Stomach smooth muscle (tissue), 2 donors: Measurements from ENCODE around the gene ACP6.

Experiments
- H3K27ac ChIP-seq: one replicate; pipeline ENCODE4 v1.7.0; 2013; ENCODE audit warnings: mild to moderate bottlenecking, low read length, inconsistent platforms
- H3K27me3 ChIP-seq, 2 donors: one replicate each; pipeline ENCODE4 v1.7.0; 2013; ENCODE audit warnings: low read length in 2 of 2; ENCODE audit not compliant: insufficient read depth in 2 of 2, control insufficient read depth in 1 of 2
- H3K36me3 ChIP-seq, 2 donors: one replicate each; pipeline ENCODE4 v1.7.0; 2013; ENCODE audit warnings: low read length in 2 of 2; ENCODE audit not compliant: control insufficient read depth in 2 of 2, insufficient read depth in 2 of 2
- H3K4me1 ChIP-seq: one replicate; pipeline ENCODE4 v1.7.0; 2013; ENCODE audit warnings: low read length; ENCODE audit not compliant: control insufficient read depth, insufficient read depth
- H3K4me3 ChIP-seq, 2 donors: one replicate each; pipeline ENCODE4 v1.7.0; 2013; ENCODE audit warnings: low read length in 2 of 2
- H3K9ac ChIP-seq, 2 donors: one replicate each; pipeline ENCODE4 v1.7.0; 2013; ENCODE audit warnings: low read length in 2 of 2, mild to moderate bottlenecking in 1 of 2
- H3K9me3 ChIP-seq, 2 donors: one replicate each; pipeline ENCODE4 v1.7.0; 2013; ENCODE audit warnings: low read length in 2 of 2; ENCODE audit not compliant: control insufficient read depth in 2 of 2
- donor health status: healthy.
- donor health status: Pancreatic carcinoma.

The ACP6 gene

DNA sequence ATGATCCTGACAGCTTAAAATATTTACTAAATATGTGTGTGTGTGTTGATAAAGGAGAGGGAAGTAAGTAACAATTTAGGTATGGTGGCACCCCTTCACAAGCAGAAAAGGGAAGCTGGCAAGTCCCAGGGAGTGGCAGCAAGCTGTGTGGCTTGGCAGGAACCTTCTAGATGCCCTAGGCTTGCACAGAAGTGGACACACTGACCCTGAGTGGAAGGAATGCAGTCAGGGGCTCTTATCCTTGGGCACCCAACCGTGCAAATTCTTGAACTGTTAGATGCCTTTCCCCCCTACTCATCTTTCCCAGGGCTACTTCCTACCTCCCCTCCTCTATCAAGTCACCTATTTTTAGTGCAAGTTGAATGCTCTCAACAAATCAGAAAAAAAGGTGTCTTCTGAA lies 18.9 kb downstream of the ACP6 start:
- Histone ChIP-seq H3K4me3 (no peak overlapping the region), H3K9ac (no peak overlapping the region), H3K27me3 (no peaks in the 10 kb centered on the region), H3K9me3 (no peaks in the 10 kb centered on the region), H3K36me3 (peaks cover 29 to 51% of the 10 kb centered on the region in 2 donors), H3K4me1 (peaks cover 2% of the 10 kb centered on the region), H3K27ac (no peak overlapping the region)

DNA sequence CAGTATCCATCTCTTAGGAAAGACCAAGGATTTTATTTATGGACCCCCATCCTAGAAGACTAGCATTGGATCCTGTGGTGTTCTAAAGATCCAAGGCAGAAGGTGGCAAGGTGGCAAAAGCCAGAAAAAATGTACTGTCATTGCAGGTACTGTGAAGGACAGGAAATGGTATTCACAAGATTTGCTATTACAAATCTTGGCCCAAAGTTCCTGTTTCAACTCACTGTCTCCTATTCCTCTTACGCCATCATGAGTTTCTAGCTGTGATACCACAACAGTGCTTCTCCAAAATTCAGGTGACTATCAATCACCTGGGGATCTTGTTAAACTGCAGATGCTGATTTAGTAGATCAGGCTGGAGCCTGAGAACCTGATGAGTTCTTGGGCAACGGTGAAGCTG lies 21.4 kb downstream of the ACP6 start:
- H3K4me1 ChIP-seq = peaks cover 2% of the 10 kb centered on the region
- no peak overlapping the region for H3K27ac ChIP-seq
- no peak overlapping the region for H3K9ac ChIP-seq
- H3K36me3 ChIP-seq = peaks cover 20 to 39% of the 10 kb centered on the region in 2 donors
- no peaks in the 10 kb centered on the region for H3K27me3 ChIP-seq
- no peaks in the 10 kb centered on the region for H3K9me3 ChIP-seq
- H3K4me3 ChIP-seq = no peak overlapping the region

DNA sequence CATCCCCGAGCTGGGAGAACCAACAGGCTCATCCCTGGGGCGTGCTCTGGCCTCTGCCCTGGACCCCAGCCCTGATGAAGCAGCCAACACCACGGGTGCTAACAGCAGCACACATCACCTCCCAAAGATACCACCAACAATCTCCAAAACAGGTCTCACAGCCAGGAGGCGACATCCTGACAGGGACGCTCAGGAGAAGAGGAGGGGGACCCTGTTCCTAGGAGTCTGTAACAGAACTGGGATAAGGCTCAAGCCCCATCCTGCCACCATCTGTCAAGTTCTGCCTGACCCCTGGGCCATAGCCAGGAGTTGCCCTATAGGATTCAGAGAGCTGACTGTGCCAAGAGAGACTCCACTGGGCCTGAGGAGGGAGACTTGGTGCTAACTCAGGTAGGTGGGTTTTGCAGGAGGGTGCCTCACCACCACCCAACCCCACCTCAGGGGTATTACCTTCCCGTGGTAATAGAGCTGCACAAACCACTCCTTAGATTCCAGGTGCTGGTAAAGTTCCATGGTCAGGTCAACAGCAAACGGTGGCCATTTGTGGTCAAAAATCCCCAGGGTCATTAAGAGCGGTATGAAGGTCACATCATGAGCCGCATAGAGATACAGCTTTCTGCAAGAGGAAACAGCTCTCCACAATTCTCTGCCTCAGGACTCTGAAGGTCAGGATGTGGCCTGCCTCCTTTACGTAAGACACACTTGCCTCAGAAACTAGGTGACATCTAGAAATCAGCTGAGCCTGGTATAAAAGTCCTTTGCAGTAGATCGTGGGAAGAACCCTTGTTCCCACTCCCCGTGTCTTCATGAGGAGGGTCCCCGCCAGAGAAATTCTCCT lies 22.3 kb downstream of the ACP6 start:
- no peaks in the 10 kb centered on the region for H3K27me3 ChIP-seq
- peaks cover 2% of the 10 kb centered on the region for H3K4me1 ChIP-seq
- H3K9ac ChIP-seq = no peak overlapping the region
- H3K9me3 ChIP-seq = no peaks in the 10 kb centered on the region
- H3K4me3 ChIP-seq = no peak overlapping the region
- no peak overlapping the region for H3K27ac ChIP-seq
- peaks cover 19 to 41% of the 10 kb centered on the region in 2 donors for H3K36me3 ChIP-seq

DNA sequence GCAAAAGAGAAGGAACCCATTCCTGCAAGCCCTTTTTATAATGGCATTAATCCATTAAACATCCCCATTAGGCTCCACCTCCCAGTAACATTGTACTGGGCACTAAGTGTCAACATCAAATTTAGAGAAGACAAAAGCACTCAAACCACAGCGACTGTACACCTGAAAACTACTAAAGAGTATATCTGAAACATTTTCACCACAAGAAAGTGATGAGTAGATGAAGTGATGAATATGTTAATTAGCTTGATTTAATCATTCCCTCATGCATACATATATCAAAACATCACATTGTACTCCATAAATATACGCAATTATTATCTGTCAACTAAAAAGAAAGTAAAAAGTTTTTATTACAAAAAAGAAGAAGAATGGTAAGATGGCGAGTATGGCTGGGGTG lies 26.4 kb downstream of the ACP6 start:
- Histone ChIP-seq H3K4me3 (no peak overlapping the region), H3K27me3 (no peaks in the 10 kb centered on the region), H3K4me1 (peaks cover 4% of the 10 kb centered on the region), H3K27ac (no peak overlapping the region), H3K9me3 (no peaks in the 10 kb centered on the region), H3K36me3 (peaks cover 12 to 15% of the 10 kb centered on the region in 2 donors), H3K9ac (no peak overlapping the region)

DNA sequence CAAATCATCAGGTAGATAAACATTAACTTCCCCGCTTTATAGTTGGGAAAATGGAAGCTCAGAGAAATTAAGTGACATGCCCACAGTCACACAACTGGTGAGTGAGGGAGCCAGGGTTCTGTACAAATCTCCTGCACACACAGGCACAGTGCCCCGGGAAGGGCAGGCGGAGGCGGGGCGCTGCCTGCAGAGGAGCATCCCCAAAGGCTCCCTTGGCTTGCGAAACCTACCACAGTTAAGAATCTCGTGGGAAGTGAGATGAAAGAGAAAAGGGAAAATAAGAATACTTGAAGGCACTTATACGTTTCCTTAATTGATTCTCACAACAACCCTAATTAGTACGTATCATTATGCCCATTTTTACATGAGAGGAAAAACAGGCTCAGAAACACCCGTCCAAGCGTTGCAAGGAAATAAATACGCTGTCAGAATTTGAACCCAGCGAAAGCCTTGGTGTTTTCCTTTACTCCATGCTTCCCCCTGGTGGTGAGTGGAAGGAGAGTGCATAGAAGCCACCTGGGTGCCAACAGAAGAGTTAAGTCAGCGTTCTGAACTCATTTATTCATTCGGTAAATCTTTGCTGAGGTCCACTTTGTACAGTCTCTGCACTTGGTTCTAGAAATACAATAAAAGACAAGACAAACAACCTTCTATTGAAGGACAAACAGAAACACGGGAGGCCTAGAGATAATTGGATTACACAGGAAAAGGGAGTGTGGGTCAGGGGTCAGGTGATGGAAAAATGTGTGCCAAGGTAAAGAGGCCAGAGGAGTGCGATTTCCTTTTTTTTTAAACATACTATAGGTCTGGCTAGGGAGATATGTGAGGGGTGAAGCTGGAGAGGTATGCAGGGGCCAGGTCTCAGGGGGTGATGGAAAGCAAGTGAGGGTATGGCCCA lies 28.4 kb downstream of the ACP6 start:
- Histone ChIP-seq H3K4me1 (peaks cover 3% of the 10 kb centered on the region), H3K27me3 (no peaks in the 10 kb centered on the region), H3K9ac (no peak overlapping the region), H3K36me3 (peaks cover 5 to 6% of the 10 kb centered on the region in 2 donors), H3K4me3 (no peak overlapping the region), H3K27ac (no peak overlapping the region), H3K9me3 (no peaks in the 10 kb centered on the region)

DNA sequence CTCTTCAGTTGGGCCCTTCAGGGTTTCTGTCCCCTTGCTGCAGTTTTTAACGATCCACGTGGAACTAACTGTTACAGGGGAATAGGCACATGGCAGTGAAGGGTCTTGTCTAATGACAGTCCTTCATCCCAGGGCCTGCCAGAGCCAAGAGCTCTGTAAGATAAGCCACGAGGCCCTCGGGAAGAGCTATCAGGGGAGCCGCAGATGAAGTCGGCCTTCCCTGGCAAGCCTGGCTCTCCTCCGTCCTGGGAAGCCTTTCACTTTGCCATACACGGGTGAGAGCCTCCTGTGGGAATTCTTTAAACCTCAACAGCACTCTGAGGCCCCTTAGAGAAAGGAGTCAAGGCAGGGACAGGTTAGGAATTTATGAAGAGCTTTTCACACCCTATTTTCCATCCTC lies 29.0 kb downstream of the ACP6 start:
- H3K9me3 ChIP-seq = no peaks in the 10 kb centered on the region
- peaks cover 3% of the 10 kb centered on the region for H3K4me1 ChIP-seq
- no peak overlapping the region for H3K9ac ChIP-seq
- no peak overlapping the region for H3K27ac ChIP-seq
- peaks cover 5 to 6% of the 10 kb centered on the region in 2 donors for H3K36me3 ChIP-seq
- no peaks in the 10 kb centered on the region for H3K27me3 ChIP-seq
- no peak overlapping the region for H3K4me3 ChIP-seq

DNA sequence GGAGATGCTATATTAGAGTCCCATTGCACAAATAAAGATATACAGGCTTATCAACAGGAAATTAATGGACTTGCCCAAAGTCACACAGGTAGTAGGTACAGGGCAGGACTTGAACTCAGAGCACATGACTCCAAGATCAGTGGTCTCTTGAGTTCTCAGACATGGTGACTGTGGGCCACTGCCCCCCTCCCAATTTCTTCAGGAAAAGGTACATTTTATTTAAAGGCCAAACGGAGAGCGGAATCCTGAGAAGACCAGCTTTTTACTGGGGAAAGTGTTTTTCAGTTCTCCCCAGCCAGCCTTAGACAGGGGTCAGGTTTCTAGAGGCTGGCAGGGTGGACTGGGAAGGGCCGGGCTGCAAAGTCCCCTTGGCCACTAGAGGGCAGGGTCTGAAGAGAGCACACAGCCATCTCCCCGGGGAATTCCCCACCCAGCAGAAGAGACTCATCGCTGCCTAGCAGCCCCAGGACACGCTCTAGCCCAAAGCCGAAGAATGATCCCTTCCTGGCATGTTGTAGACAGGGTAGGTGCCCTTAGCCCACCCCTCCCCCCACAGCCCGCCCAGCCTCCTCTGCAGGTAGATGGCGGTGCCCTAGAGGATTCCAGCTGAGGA lies 29.7 kb downstream of the ACP6 start:
- no peaks in the 10 kb centered on the region for H3K27me3 ChIP-seq
- no peak overlapping the region for H3K4me3 ChIP-seq
- H3K27ac ChIP-seq = no peak overlapping the region
- no peaks in the 10 kb centered on the region for H3K9me3 ChIP-seq
- H3K4me1 ChIP-seq = peaks cover 3% of the 10 kb centered on the region
- H3K9ac ChIP-seq = no peak overlapping the region
- peaks cover 5 to 6% of the 10 kb centered on the region in 2 donors for H3K36me3 ChIP-seq

DNA sequence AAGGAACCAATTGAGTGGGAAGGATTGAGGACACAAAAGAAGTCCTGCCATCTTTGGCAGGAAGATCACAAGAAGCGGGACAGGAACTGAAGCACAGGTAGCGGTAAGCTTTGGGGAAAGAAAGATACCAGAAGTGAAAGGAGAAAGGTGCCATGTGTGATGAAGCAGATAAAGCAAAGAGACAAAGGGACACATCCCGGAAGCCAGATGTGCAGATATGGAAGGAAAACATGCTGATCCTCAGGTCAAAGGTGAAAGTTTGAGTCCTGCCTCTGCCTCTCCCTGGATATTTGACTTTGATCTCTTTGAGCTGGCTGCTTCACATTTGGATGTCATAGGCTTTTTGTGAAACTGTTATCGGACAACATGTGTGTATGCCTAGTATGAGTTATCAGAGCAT lies 34.0 kb downstream of the ACP6 start:
- Histone ChIP-seq H3K4me3 (no peak overlapping the region), H3K27me3 (no peaks in the 10 kb centered on the region), H3K9me3 (no peaks in the 10 kb centered on the region), H3K36me3 (peaks cover 0 to 6% of the 10 kb centered on the region in 2 donors), H3K9ac (no peak overlapping the region), H3K27ac (no peak overlapping the region), H3K4me1 (peaks cover 3% of the 10 kb centered on the region)

DNA sequence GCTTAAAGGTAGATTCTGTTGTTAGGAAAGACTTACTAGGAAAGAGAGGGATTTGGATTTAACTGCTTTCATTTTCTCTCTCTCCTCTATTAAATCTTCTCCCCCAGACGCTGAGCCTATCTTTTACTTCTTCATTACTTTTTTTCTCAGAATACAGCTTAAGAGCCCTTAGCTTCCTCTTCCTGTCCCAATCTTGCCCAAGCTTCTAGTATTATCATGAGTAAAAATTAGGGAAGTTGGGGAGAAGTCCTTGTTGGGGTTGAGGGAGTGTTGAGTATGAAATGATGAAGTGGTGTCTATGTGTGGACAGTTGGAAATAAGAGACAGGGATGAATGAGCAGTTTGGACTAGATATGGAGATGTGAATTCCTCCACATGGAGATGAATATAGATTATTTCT lies 35.0 kb downstream of the ACP6 start:
- Histone ChIP-seq H3K4me1 (no peaks in the 10 kb centered on the region), H3K4me3 (no peak overlapping the region), H3K36me3 (peaks cover 2 to 10% of the 10 kb centered on the region in 2 donors), H3K27ac (no peak overlapping the region), H3K27me3 (no peaks in the 10 kb centered on the region), H3K9ac (no peak overlapping the region), H3K9me3 (no peaks in the 10 kb centered on the region)

DNA sequence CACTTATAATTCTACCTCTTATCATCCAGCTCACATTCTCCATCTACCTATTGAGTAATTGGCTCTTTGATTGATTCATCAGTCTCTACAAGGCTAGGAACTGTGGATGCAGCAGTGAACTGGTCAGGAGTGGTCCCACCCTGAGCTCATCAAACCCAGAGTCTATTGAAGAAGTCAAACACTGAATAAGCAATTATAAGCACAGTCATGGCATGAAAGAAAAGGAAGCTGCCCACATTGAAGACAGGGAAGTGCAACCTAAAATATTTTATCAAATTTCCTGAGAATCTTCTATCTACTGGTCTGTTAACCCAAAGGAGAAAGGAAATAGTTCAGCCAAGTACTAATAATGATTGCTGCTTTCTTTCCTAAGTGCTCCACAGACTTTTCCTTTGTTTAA lies 35.7 kb downstream of the ACP6 start:
- no peak overlapping the region for H3K9ac ChIP-seq

More for the DNA sequence above, 35.7 kb downstream of the ACP6 start:
- Histone ChIP-seq H3K27ac (no peak overlapping the region), H3K27me3 (no peaks in the 10 kb centered on the region), H3K9me3 (no peaks in the 10 kb centered on the region), H3K4me3 (no peak overlapping the region), H3K4me1 (no peaks in the 10 kb centered on the region), H3K36me3 (peaks cover 2 to 10% of the 10 kb centered on the region in 2 donors)
